GM21367 (cell line): Measurements from ENCODE around the gene TRIM31.
"Not testable (repeated sequence)": the region's sequence is repeated elsewhere in the genome, so short reads cannot be mapped to it uniquely, and the experiment has no call there.

Source experiments
- ATAC-seq: cut with Tn5 transposase; IDR thresholded peaks from one replicate; pipeline ENCODE4 v1.9.1; 2021; ENCODE audit not compliant: unreplicated experiment

Gene TRIM31

GRCh38 chr6:30149858-30150550 is 37.1 kb upstream of the TRIM31 start:
- no peak for ATAC-seq

- ATAC-seq: no peak
Measured at GRCh38 chr6:30149234-30149633, 36.3 kb upstream of the TRIM31 start.

GRCh38 chr6:30147096-30147495 is 34.2 kb upstream of the TRIM31 start:
- no peak for ATAC-seq

- ATAC-seq: no peak
Measured at GRCh38 chr6:30145818-30146217, 32.9 kb upstream of the TRIM31 start.

- ATAC-seq: no peak
Measured at GRCh38 chr6:30144811-30145210, 31.9 kb upstream of the TRIM31 start.

GRCh38 chr6:30143780-30144179 is 30.9 kb upstream of the TRIM31 start:
- ATAC-seq: no peak

- no peak for ATAC-seq
Measured at GRCh38 chr6:30142665-30143064, 29.8 kb upstream of the TRIM31 start.

GRCh38 chr6:30140240-30140639 is 27.4 kb upstream of the TRIM31 start:
- not testable (repeated sequence) for ATAC-seq

GRCh38 chr6:30136570-30137286 is 23.8 kb upstream of the TRIM31 start:
- no peak for ATAC-seq

- ATAC-seq: no peak
Measured at GRCh38 chr6:30135757-30136156, 22.9 kb upstream of the TRIM31 start, which contains the start of gene TRIM40. TSS of gene TRIM40 (plus strand) at chr6:30136140. CDS start at chr6:30137037, 897 bp downstream.

GRCh38 chr6:30135147-30135546 is 22.3 kb upstream of the TRIM31 start:
- ATAC-seq: no peak

- ATAC-seq: no peak
Measured at GRCh38 chr6:30131947-30132497, 19.1 kb upstream of the TRIM31 start.

GRCh38 chr6:30130887-30131862 is 18.3 kb upstream of the TRIM31 start:
- peak; percentile 71 for ATAC-seq

- ATAC-seq: no peak
Measured at GRCh38 chr6:30130179-30130679, 17.3 kb upstream of the TRIM31 start.

- ATAC-seq: no peak
Measured at GRCh38 chr6:30129265-30130178, 16.6 kb upstream of the TRIM31 start.

GRCh38 chr6:30127238-30128093 is 14.6 kb upstream of the TRIM31 start:
- no peak for ATAC-seq

- ATAC-seq: no peak
Measured at GRCh38 chr6:30122515-30122914, 9.6 kb upstream of the TRIM31 start.

GRCh38 chr6:30121446-30122366 is 8.8 kb upstream of the TRIM31 start:
- ATAC-seq: no peak
